T-cell (primary cell): ENCODE data around the gene FAM184B. TPM values are rescaled to one million over a fixed set of nuclear protein-coding genes. Genes with fewer than 3 reads are reported as not detected.
A peak's percentile ranks its signal among the peaks of the same experiment; 100 is the strongest.

ENCODE experiments used
- ATAC-seq, 4 experiments: fragments of 200-7000 bp in 3 of 4; fragments of 150-1000 bp in 1 of 4; cut with Tn5 transposase; replicated peaks in 1 of 4; 1 replicate in 3 of 4; 2 replicates in 1 of 4; pipeline ENCODE4 v1.10.0; 2021; ENCODE audit warnings: moderate library complexity in 3 of 4, mild to moderate bottlenecking in 2 of 4, moderate number of reproducible peaks in 1 of 4
- CTCF ChIA-PET, 2 donors: fragments of 300-600 bp; sonication (Branson Sonifier 250); formaldehyde crosslinking; loops; one replicate each; lab custom pipeline; 2022; ENCODE audit warnings: antibody characterized with exemption in 2 of 2; lab: Charles Lee
- POLR2A ChIA-PET, 2 donors: fragments of 300-600 bp; sonication (Branson Sonifier 250); formaldehyde crosslinking; loops; one replicate each; lab custom pipeline; 2022; ENCODE audit warnings: antibody characterized with exemption in 2 of 2; lab: Charles Lee
- DNase-seq, 35 experiments: peaks; one replicate each; pipeline versions ENCODE4 v3.0.0 to v3.0.0-alpha.2; 2013 to 2023
- H3K27ac ChIP-seq: one replicate; pipeline ENCODE4 v1.5.1; 2013; ENCODE audit warnings: low read length
- H3K27me3 ChIP-seq, 2 experiments: replicated peaks in 1 of 2; 1 replicate in 1 of 2; 2 replicates in 1 of 2; pipeline versions ENCODE4 v1.6.1 to v1.7.0; 2013; ENCODE audit warnings: low read length in 1 of 2, mixed read lengths in 1 of 2; ENCODE audit not compliant: control insufficient read depth in 2 of 2, insufficient read depth in 2 of 2; ENCODE audit errors: extremely low read depth in 1 of 2
- H3K36me3 ChIP-seq, 2 donors: 1 replicate in 1 of 2; 2 replicates in 1 of 2; pipeline versions ENCODE4 v1.6.1 to v1.7.0; 2013; ENCODE audit warnings: low read length in 1 of 2; ENCODE audit not compliant: control insufficient read depth in 2 of 2, insufficient read depth in 1 of 2; ENCODE audit errors: extremely low read depth in 1 of 2
- H3K4me1 ChIP-seq, 2 experiments: 1 replicate in 1 of 2; 2 replicates in 1 of 2; pipeline versions ENCODE4 v1.6.1 to v1.7.0; 2013; ENCODE audit warnings: low read length in 2 of 2, mixed read lengths in 1 of 2; ENCODE audit not compliant: insufficient read depth in 2 of 2, control insufficient read depth in 1 of 2; ENCODE audit errors: extremely low read depth in 1 of 2
- H3K4me3 ChIP-seq, 2 donors: 1 replicate in 1 of 2; 2 replicates in 1 of 2; pipeline versions ENCODE4 v1.5.1 to v1.7.0; 2013; ENCODE audit warnings: mild to moderate bottlenecking in 2 of 2, low read length in 1 of 2, moderate library complexity in 1 of 2; ENCODE audit not compliant: control insufficient read depth in 1 of 2; ENCODE audit errors: extremely low read depth in 1 of 2
- H3K9me3 ChIP-seq: 2 replicates; pipeline ENCODE4 v1.7.0; 2013
- H3K27ac Mint-ChIP-seq, 2 donors: one replicate each; pipeline ENCODE4 v1.8.0; 2020 to 2021; ENCODE audit warnings: mild to moderate bottlenecking in 2 of 2, mixed read lengths in 2 of 2
- H3K27me3 Mint-ChIP-seq, 2 donors: one replicate each; pipeline ENCODE4 v1.8.0; 2021 to 2022; ENCODE audit warnings: mixed read lengths in 2 of 2
- H3K36me3 Mint-ChIP-seq: one replicate; pipeline ENCODE4 v1.8.0; 2021; ENCODE audit warnings: mixed read lengths
- H3K4me1 Mint-ChIP-seq, 3 donors: one replicate each; pipeline ENCODE4 v1.8.0; 2020 to 2022; ENCODE audit warnings: mixed read lengths in 3 of 3, mild to moderate bottlenecking in 1 of 3
- H3K4me3 Mint-ChIP-seq, 3 donors: one replicate each; pipeline ENCODE4 v1.8.0; 2020 to 2022; ENCODE audit warnings: mild to moderate bottlenecking in 3 of 3, mixed read lengths in 3 of 3, moderate library complexity in 3 of 3
- H3K9me3 Mint-ChIP-seq, 3 donors: one replicate each; pipeline ENCODE4 v1.8.0; 2020 to 2022; ENCODE audit warnings: mixed read lengths in 3 of 3
- WGBS: methylation state at CpG from one replicate; pipeline ENCODE4 v1.1.5; 2013; ENCODE audit warnings: missing lambda C conversion rate; ENCODE audit not compliant: insufficient coverage; 5-methylcytosine and 5-hydroxymethylcytosine counted together
- total RNA-seq, 35 experiments: library from RNA in 6 of 35; stranded (reverse) in 6 of 35; fragments of 120-200 nt in 1 of 35; gene quantifications; one replicate each; pipeline versions ENCODE4 v1.2.1 to v1.2.4 and lab custom pipeline; 2013 to 2026

FAM184B gene
- total RNA-seq, 5 donors from 2014 or later (not counting 1 experiment from before 2014, with no cell fraction given) = 0.03 to 0.09 (median 0.06) TPM; not detected in 2

- ChIA-PET POLR2A (interaction anchor here in 1 of 2 donors (0.6 kb wide), 1 partner anchor 251 kb away, joined by 7 read pairs; no protein-coding TSS in a partner anchor), CTCF (interaction anchor here (1.1 to 3.7 kb wide), 6 partner anchors 9 to 259 kb away, joined by 3 to 26 read pairs (median 6); partner anchors contain the start of gene MED28 (in 1 of the 2))
- peaks cover 9 to 27% of the 10 kb centered on the region in 2 donors for H3K36me3 ChIP-seq
- 50% methylated on average over 1 of the region's 6 CpGs for WGBS
- Mint-ChIP-seq H3K27me3 (no peaks in the 10 kb centered on the region), H3K9me3 (no peaks in the 10 kb centered on the region), H3K4me1 (peaks cover 66 to 75% (median 69%) of the 10 kb centered on the region in 3 donors), H3K27ac (no peak overlapping the region), H3K4me3 (peak overlapping the region; percentile 47 to 100 (median 95)), H3K36me3 (peaks cover 31% of the 10 kb centered on the region)
- DNase-seq = no peak
- H3K9me3 ChIP-seq = no peaks in the 10 kb centered on the region
- no peaks in the 10 kb centered on the region for H3K27me3 ChIP-seq
- H3K27ac ChIP-seq = no peak overlapping the region
- ATAC-seq = no peak
- no peak overlapping the region for H3K4me3 ChIP-seq
- H3K4me1 ChIP-seq = peaks cover 16 to 31% of the 10 kb centered on the region in 2 experiments
Measured at GRCh38 chr4:17807446-17807845, 26.0 kb upstream of the FAM184B start.

GRCh38 chr4:17805580-17806155 lies 24.2 kb upstream of the FAM184B start:
- Histone ChIP-seq H3K4me3 (no peak overlapping the region), H3K9me3 (no peaks in the 10 kb centered on the region), H3K36me3 (peaks cover 9 to 35% of the 10 kb centered on the region in 2 donors), H3K4me1 (peaks cover 12 to 25% of the 10 kb centered on the region in 2 experiments), H3K27me3 (no peaks in the 10 kb centered on the region), H3K27ac (no peak overlapping the region)
- Mint-ChIP-seq H3K36me3 (peaks cover 36% of the 10 kb centered on the region), H3K9me3 (no peaks in the 10 kb centered on the region), H3K27me3 (no peaks in the 10 kb centered on the region), H3K4me3 (peak overlapping the region in 1 of 3 donors; percentile 95), H3K27ac (no peak overlapping the region), H3K4me1 (peaks cover 58 to 68% (median 62%) of the 10 kb centered on the region in 3 donors)
- DNase-seq (no peak), ATAC-seq (no peak)
- ChIA-PET POLR2A (interaction anchor here (0.6 to 1.0 kb wide), 2 partner anchors 12 to 22 kb away, joined by 4 to 12 read pairs; no protein-coding TSS in a partner anchor), CTCF (interaction anchor here (0.7 to 2.0 kb wide), 5 partner anchors 10 to 257 kb away, joined by 3 to 23 read pairs (median 5); no protein-coding TSS in a partner anchor)
- no CpG with 5 or more reads among the region's 3 CpGs for WGBS

GRCh38 chr4:17797808-17798207 lies 16.4 kb upstream of the FAM184B start:
- Histone ChIP-seq H3K27me3 (no peaks in the 10 kb centered on the region), H3K4me3 (no peak overlapping the region), H3K4me1 (no peaks in the 10 kb centered on the region), H3K36me3 (peaks cover 0 to 26% of the 10 kb centered on the region in 2 donors), H3K9me3 (no peaks in the 10 kb centered on the region), H3K27ac (no peak overlapping the region)
- POLR2A ChIA-PET = interaction anchor here in 1 of 2 donors (0.7 kb wide), 1 partner anchor 46 kb away, joined by 6 read pairs; no protein-coding TSS in a partner anchor
- Mint-ChIP-seq H3K4me1 (peaks cover 11 to 14% (median 11%) of the 10 kb centered on the region in 3 donors), H3K9me3 (no peaks in the 10 kb centered on the region), H3K27ac (no peak overlapping the region), H3K36me3 (peaks cover 33% of the 10 kb centered on the region), H3K27me3 (no peaks in the 10 kb centered on the region), H3K4me3 (no peak overlapping the region)
- ATAC-seq = no peak
- CTCF ChIA-PET = interaction anchor here in 1 of 2 donors (0.8 kb wide), 2 partner anchors 19 to 249 kb away, joined by 3 to 4 read pairs; no protein-coding TSS in a partner anchor
- no CpG with 5 or more reads among the region's 1 CpG for WGBS
- DNase-seq = no peak

- Mint-ChIP-seq H3K4me3 (no peak overlapping the region), H3K36me3 (peaks cover 34% of the 10 kb centered on the region), H3K4me1 (peaks cover 0 to 6% (median 0%) of the 10 kb centered on the region in 3 donors), H3K27me3 (no peaks in the 10 kb centered on the region), H3K9me3 (no peaks in the 10 kb centered on the region), H3K27ac (no peak overlapping the region)
- H3K4me3 ChIP-seq = no peak overlapping the region
- no peaks in the 10 kb centered on the region for H3K27me3 ChIP-seq
- WGBS = no CpG with 5 or more reads among the region's 1 CpG
- no peaks in the 10 kb centered on the region for H3K4me1 ChIP-seq
- H3K36me3 ChIP-seq = peaks cover 0 to 10% of the 10 kb centered on the region in 2 donors
- H3K27ac ChIP-seq = no peak overlapping the region
- H3K9me3 ChIP-seq = no peaks in the 10 kb centered on the region
- no peak for DNase-seq
- ChIA-PET CTCF (no interaction called here), POLR2A (interaction anchor here in 1 of 2 donors (0.6 kb wide), 1 partner anchor 26 kb away, joined by 4 read pairs; no protein-coding TSS in a partner anchor)
- ATAC-seq = no peak
Measured at GRCh38 chr4:17794730-17795129, 13.3 kb upstream of the FAM184B start.

- Mint-ChIP-seq H3K27me3 (no peaks in the 10 kb centered on the region), H3K9me3 (no peaks in the 10 kb centered on the region), H3K4me3 (no peak overlapping the region), H3K36me3 (peaks cover 38% of the 10 kb centered on the region), H3K27ac (no peak overlapping the region), H3K4me1 (peaks cover 5 to 10% (median 9%) of the 10 kb centered on the region in 3 donors)
- peaks cover 0 to 2% of the 10 kb centered on the region in 2 donors for H3K36me3 ChIP-seq
- CTCF ChIA-PET = no interaction called here
- H3K27me3 ChIP-seq = no peaks in the 10 kb centered on the region
- POLR2A ChIA-PET = no interaction called here
- H3K4me3 ChIP-seq = no peak overlapping the region
- DNase-seq (no peak), ATAC-seq (no peak)
- H3K27ac ChIP-seq = no peak overlapping the region
- no peaks in the 10 kb centered on the region for H3K4me1 ChIP-seq
- no peaks in the 10 kb centered on the region for H3K9me3 ChIP-seq
Measured at GRCh38 chr4:17788956-17789355, 7.5 kb upstream of the FAM184B start.

GRCh38 chr4:17787315-17787714 lies 5.9 kb upstream of the FAM184B start:
- peaks cover under 1 to 3% of the 10 kb centered on the region in 2 experiments for H3K27me3 ChIP-seq
- peaks cover 27% of the 10 kb centered on the region for H3K36me3 Mint-ChIP-seq
- H3K27ac Mint-ChIP-seq = no peak overlapping the region
- DNase-seq (no peak), ATAC-seq (no peak)
- ChIA-PET POLR2A (interaction anchor here in 1 of 2 donors (0.7 kb wide), 1 partner anchor 9 kb away, joined by 3 read pairs; no protein-coding TSS in a partner anchor), CTCF (interaction anchor here in 1 of 2 donors (1.0 kb wide), 1 partner anchor 238 kb away, joined by 7 read pairs; no protein-coding TSS in a partner anchor)
- H3K9me3 ChIP-seq = no peaks in the 10 kb centered on the region
- H3K9me3 Mint-ChIP-seq = no peaks in the 10 kb centered on the region
- no peaks in the 10 kb centered on the region for H3K36me3 ChIP-seq
- 67% methylated on average over 1 of the region's 5 CpGs for WGBS
- peaks cover 7 to 11% (median 9%) of the 10 kb centered on the region in 3 donors for H3K4me1 Mint-ChIP-seq
- no peak overlapping the region for H3K27ac ChIP-seq
- no peak overlapping the region for H3K4me3 ChIP-seq
- H3K4me3 Mint-ChIP-seq = no peak overlapping the region
- no peaks in the 10 kb centered on the region for H3K4me1 ChIP-seq
- H3K27me3 Mint-ChIP-seq = peaks cover 5 to 6% of the 10 kb centered on the region in 2 donors
